ENCODE data around the gene PRKAB2. TPM values are rescaled to one million over a fixed set of nuclear protein-coding genes. Genes with fewer than 3 reads are reported as not detected.

Gene PRKAB2
- total RNA-seq, 1 experiment from 2014 or later = 8.1 TPM

GRCh38 chr1:147169840-147170674, 2.2 kb downstream of the PRKAB2 start:
- H3K79me2 ChIP-seq (ENCODE audit: low read depth) = peaks cover 38% of the 10 kb centered on the region
- peak overlapping the region; percentile 90 for H3K4me2 ChIP-seq
- ChIA-PET CTCF (no interaction called here), POLR2A (ENCODE audit: unreplicated experiment) (no interaction called here)
- DNase-seq = no peak
- H3K36me3 ChIP-seq (ENCODE audit: low read depth) = peaks cover 5% of the 10 kb centered on the region; the same call in 1 of the 2 replicates
- intact Hi-C loops (cut with micrococcal nuclease; ENCODE audit: unreplicated experiment) = no loop called here
- H3K4me3 ChIP-seq = no peak overlapping the region
- no peaks in the 10 kb centered on the region for H3K9me2 ChIP-seq (ENCODE audit: insufficient read depth)
- BruUV-seq (replicated peaks) = no TSS peak
- H3K9me3 ChIP-seq (ENCODE audit: insufficient read depth, low read depth) = no peaks in the 10 kb centered on the region
- peaks cover 27% of the 10 kb centered on the region for H3F3A ChIP-seq (ENCODE audit: insufficient read depth, low read depth)
- no peak overlapping the region for H2AFZ ChIP-seq
- no peak overlapping the region; the same call in 1 of the 2 replicates for H3K27ac ChIP-seq
- TF ChIP-seq EZH2 (IDR thresholded peaks at IDR 0.05; ENCODE audit: low read depth) (no peak), CTCF (conservative IDR thresholded peaks at IDR 0.05) (no peak)
- no peaks in the 10 kb centered on the region for H3K27me3 ChIP-seq (ENCODE audit: insufficient read depth, low read depth)
- H3K4me1 ChIP-seq (replicated peaks; ENCODE audit: insufficient read depth) = peaks cover 51% of the 10 kb centered on the region
- no peaks in the 10 kb centered on the region for H4K20me1 ChIP-seq (ENCODE audit: insufficient read depth)

- CTCF ChIA-PET = interaction anchor here (0.5 kb wide), 1 partner anchor 184 kb away, joined by 4 read pairs; no protein-coding TSS in a partner anchor
- Histone ChIP-seq H3K9me2 (ENCODE audit: insufficient read depth) (no peaks in the 10 kb centered on the region), H3K4me1 (replicated peaks; ENCODE audit: insufficient read depth) (peaks cover 49% of the 10 kb centered on the region), H3K79me2 (ENCODE audit: low read depth) (peaks cover 38% of the 10 kb centered on the region), H3F3A (ENCODE audit: insufficient read depth, low read depth) (peaks cover 27% of the 10 kb centered on the region), H3K4me3 (no peak overlapping the region), H3K27ac (no peak overlapping the region), H3K9me3 (ENCODE audit: insufficient read depth, low read depth) (no peaks in the 10 kb centered on the region), H3K27me3 (ENCODE audit: insufficient read depth, low read depth) (no peaks in the 10 kb centered on the region), H4K20me1 (ENCODE audit: insufficient read depth) (no peaks in the 10 kb centered on the region), H3K36me3 (ENCODE audit: low read depth) (peaks cover 9% of the 10 kb centered on the region; the same call in 1 of the 2 replicates), H2AFZ (no peak overlapping the region), H3K4me2 (no peak overlapping the region)
- no TSS peak for BruUV-seq (replicated peaks)
- intact Hi-C loops (cut with micrococcal nuclease; ENCODE audit: unreplicated experiment) = no loop called here
- no peak for TF ChIP-seq CTCF (conservative IDR thresholded peaks at IDR 0.05)
- TF ChIP-seq EZH2 (IDR thresholded peaks at IDR 0.05; ENCODE audit: low read depth) = no peak
- POLR2A ChIA-PET (ENCODE audit: unreplicated experiment) = no interaction called here
- no peak for DNase-seq
Measured at GRCh38 chr1:147169171-147169570, 3.1 kb downstream of the PRKAB2 start.

GRCh38 chr1:147168626-147169058, 3.6 kb downstream of the PRKAB2 start:
- no peaks in the 10 kb centered on the region for H3K27me3 ChIP-seq (ENCODE audit: insufficient read depth, low read depth)
- peaks cover 9% of the 10 kb centered on the region; the same call in 1 of the 2 replicates for H3K36me3 ChIP-seq (ENCODE audit: low read depth)
- peaks cover 38% of the 10 kb centered on the region for H3K79me2 ChIP-seq (ENCODE audit: low read depth)
- ChIA-PET POLR2A (ENCODE audit: unreplicated experiment) (no interaction called here), CTCF (interaction anchor here (0.5 kb wide), 1 partner anchor 185 kb away, joined by 4 read pairs; no protein-coding TSS in a partner anchor)
- DNase-seq = no peak
- no peak overlapping the region for H3K4me2 ChIP-seq
- no peak overlapping the region for H3K4me3 ChIP-seq
- H3F3A ChIP-seq (ENCODE audit: insufficient read depth, low read depth) = peaks cover 25% of the 10 kb centered on the region
- H3K4me1 ChIP-seq (replicated peaks; ENCODE audit: insufficient read depth) = peaks cover 44% of the 10 kb centered on the region
- H3K9me3 ChIP-seq (ENCODE audit: insufficient read depth, low read depth) = no peaks in the 10 kb centered on the region
- no TSS peak for BruUV-seq (replicated peaks)
- no peaks in the 10 kb centered on the region for H3K9me2 ChIP-seq (ENCODE audit: insufficient read depth)
- intact Hi-C loops (cut with micrococcal nuclease; ENCODE audit: unreplicated experiment) = no loop called here
- H2AFZ ChIP-seq = no peak overlapping the region
- TF ChIP-seq CTCF (conservative IDR thresholded peaks at IDR 0.05) (no peak), EZH2 (IDR thresholded peaks at IDR 0.05; ENCODE audit: low read depth) (no peak)
- no peaks in the 10 kb centered on the region for H4K20me1 ChIP-seq (ENCODE audit: insufficient read depth)
- no peak overlapping the region for H3K27ac ChIP-seq

All from PC-9 (cell line).